Measurements from ENCODE around the gene ANGPTL2.

ANGPTL2 gene

GRCh38 chr9:127047971-127048370 lies 74.5 kb downstream of the ANGPTL2 start:
- H3K27ac ChIP-seq (ENCODE audit: low read depth, low read length) = no peak overlapping the region

GRCh38 chr9:127045148-127045547 lies 77.3 kb downstream of the ANGPTL2 start:
- Histone ChIP-seq H3K9ac (ENCODE audit: low read length) (no peak overlapping the region), H3K27ac (ENCODE audit: low read depth, low read length) (no peak overlapping the region), H3K4me1 (ENCODE audit: control insufficient read depth, insufficient read depth, low read length) (no peaks in the 10 kb centered on the region), H3K27me3 (ENCODE audit: control insufficient read depth, insufficient read depth, low read length) (no peaks in the 10 kb centered on the region), H3K4me3 (ENCODE audit: low read length) (no peak overlapping the region), H3K36me3 (ENCODE audit: control insufficient read depth, insufficient read depth, low read length) (no peaks in the 10 kb centered on the region)

More at GRCh38 chr9:127047971-127048370, 74.5 kb downstream of the ANGPTL2 start:
- H3K27me3 ChIP-seq (ENCODE audit: control insufficient read depth, insufficient read depth, low read length) = no peaks in the 10 kb centered on the region
- H3K9ac ChIP-seq (ENCODE audit: low read length) = no peak overlapping the region
- H3K36me3 ChIP-seq (ENCODE audit: control insufficient read depth, insufficient read depth, low read length) = no peaks in the 10 kb centered on the region
- H3K4me1 ChIP-seq (ENCODE audit: control insufficient read depth, insufficient read depth, low read length) = peaks cover 5% of the 10 kb centered on the region
- no peak overlapping the region for H3K4me3 ChIP-seq (ENCODE audit: low read length)

GRCh38 chr9:127039492-127039891 lies 82.9 kb downstream of the ANGPTL2 start:
- Histone ChIP-seq H3K27ac (ENCODE audit: low read depth, low read length) (no peak overlapping the region), H3K9ac (ENCODE audit: low read length) (no peak overlapping the region), H3K4me3 (ENCODE audit: low read length) (no peak overlapping the region), H3K36me3 (ENCODE audit: control insufficient read depth, insufficient read depth, low read length) (no peaks in the 10 kb centered on the region), H3K27me3 (ENCODE audit: control insufficient read depth, insufficient read depth, low read length) (no peaks in the 10 kb centered on the region), H3K4me1 (ENCODE audit: control insufficient read depth, insufficient read depth, low read length) (peaks cover 2% of the 10 kb centered on the region)

- Histone ChIP-seq H3K4me1 (ENCODE audit: control insufficient read depth, insufficient read depth, low read length) (peaks cover 2% of the 10 kb centered on the region), H3K4me3 (ENCODE audit: low read length) (no peak overlapping the region), H3K27ac (ENCODE audit: low read depth, low read length) (no peak overlapping the region), H3K9ac (ENCODE audit: low read length) (no peak overlapping the region), H3K36me3 (ENCODE audit: control insufficient read depth, insufficient read depth, low read length) (no peaks in the 10 kb centered on the region), H3K27me3 (ENCODE audit: control insufficient read depth, insufficient read depth, low read length) (no peaks in the 10 kb centered on the region)
Observed at GRCh38 chr9:127038531-127038930, 83.9 kb downstream of the ANGPTL2 start.

Measured in rectal smooth muscle tissue (tissue), 1 donor.